Measurements from ENCODE around the gene ZNF468.
"Not testable (repeated sequence)": the region's sequence is repeated elsewhere in the genome, so short reads cannot be mapped to it uniquely, and the experiment has no call there.

DNA sequence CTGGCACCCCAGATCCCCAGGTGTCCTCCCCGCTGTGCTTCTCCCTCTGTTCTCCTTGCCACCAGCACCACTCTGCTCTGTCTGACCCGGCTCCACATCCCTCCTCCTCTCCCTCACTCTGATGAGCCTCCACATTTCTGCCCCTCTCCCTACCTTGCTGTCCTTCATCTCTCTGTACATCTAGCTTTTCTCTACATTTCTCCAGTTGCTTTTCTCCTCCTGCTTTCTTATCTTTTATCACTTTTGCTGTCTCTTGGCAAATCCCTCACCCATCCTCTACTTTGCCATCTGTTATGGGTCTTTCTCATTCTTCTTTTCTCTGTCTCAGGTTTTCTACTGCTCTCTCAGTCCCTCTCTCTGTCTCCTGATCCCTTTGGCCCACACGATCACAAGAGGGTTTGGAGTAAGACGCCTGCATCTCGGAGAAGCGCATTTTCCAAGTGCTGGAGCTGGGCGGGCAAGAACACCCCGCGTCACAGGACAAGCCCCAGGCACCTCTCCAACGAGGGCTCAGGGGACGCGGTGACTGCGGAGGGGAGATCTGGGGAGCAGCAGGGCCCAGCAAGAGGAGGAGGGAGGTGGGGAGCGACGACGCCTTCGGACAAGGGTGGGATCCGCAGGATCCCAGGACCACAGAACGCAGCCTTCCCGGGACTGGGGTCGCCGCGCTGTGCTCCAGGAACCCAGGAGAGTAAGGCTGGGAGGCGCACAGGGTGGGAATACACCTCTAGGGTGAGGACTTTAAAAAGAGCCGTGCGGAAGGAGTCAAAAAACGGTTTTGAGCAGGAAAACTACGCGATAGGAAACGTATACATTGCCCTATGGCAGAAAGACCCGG, 660 bp downstream of the ZNF468 start:
- not testable (repeated sequence) for TF ChIP-seq CTCF (conservative IDR thresholded peaks at IDR 0.05; ENCODE audit: low read length); EZH2phosphoT487 (IDR thresholded peaks at IDR 0.05; ENCODE audit: borderline replicate concordance, low read depth, low read length)
